ENCODE data around the gene MGAT5B. TPM values are rescaled to one million over a fixed set of nuclear protein-coding genes. Genes with fewer than 3 reads are reported as not detected.

MGAT5B gene
- total RNA-seq, 4 donors from 2014 or later = 0.19 to 0.47 TPM; not detected in 2

DNA sequence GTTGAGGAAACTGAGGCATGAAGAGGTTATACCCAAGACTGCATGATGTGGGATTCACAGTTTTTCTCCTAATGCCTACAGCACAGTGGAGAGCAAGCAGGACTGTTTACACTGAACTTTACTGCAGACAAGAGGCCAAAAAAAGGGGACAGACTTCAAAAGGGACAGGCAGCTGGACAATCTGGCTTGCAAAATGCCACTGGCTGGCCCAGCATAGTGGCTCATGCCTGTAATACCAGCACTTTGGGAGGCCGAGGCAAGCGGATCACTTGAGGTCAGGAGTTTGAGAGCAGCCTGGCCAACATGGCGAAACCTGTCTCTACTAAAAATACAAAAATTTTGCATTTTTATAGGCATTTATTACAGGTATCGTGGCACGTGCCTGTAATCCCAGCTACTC is 2.0 kb upstream of the MGAT5B start:
- intact Hi-C loops (cut with DNase I; ENCODE audit: low total_unique reads) = loop anchor here (5.0 to 10.0 kb wide), 2 partner anchors 191 to 379 kb away; no protein-coding TSS in a partner anchor
- no peak overlapping the region for H3K4me3 ChIP-seq (ENCODE audit: low read depth, poor library complexity, severe bottlenecking)
- DNase-seq (ENCODE audit: low spot score in 2 of 2) = no peak
- TF ChIP-seq CTCF (IDR thresholded peaks at IDR 0.05) (no peak), POLR2A (IDR thresholded peaks at IDR 0.05) (no peak)
- WGBS, 2 donors = 88 to 90% methylated on average over 5 of the region's 5 CpGs

DNA sequence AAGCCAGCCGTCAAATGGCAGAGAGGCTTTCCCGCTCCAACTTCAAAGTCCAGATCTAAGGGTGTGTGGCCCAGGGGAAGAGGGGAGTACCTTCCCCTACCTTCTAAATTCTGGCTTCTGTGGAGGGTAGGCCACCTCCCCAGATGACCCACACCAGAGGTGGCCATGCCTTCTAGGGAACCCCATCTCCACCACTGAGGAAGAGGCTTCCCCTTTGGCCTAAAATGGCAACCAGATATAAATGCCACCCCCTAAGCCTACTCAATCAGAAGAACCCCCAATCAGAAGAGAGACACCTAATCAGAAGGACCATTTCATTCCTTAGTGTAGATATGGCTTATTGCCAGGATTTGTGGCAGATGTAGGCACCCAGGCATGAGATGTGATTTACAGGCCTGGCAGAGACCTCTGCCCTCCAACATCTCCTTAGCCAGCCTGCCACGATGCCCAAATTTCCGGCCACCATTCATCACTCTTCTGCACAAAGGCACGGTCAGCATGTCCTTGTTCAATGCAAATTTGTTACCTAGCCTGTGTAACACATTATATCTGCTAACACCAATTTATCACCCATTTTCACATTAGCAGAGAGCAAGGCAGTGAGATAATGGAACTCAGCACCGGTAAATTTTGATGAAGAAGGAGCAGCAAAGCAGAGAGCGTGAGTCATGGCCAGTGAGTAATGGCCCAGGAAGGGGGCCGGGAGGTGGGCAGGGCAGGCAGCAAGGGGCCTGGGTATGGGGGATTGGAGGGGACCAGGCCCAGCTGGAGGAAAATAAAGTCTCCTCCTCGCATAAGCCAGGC is 1.2 kb upstream of the MGAT5B start:
- TF ChIP-seq POLR2A (IDR thresholded peaks at IDR 0.05) = no peak
- TF ChIP-seq CTCF (IDR thresholded peaks at IDR 0.05) = no peak
- DNase-seq (ENCODE audit: low spot score in 2 of 2) = no peak
- intact Hi-C loops (cut with DNase I; ENCODE audit: low total_unique reads) = loop anchor here (5.0 to 10.0 kb wide), 2 partner anchors 190 to 378 kb away; no protein-coding TSS in a partner anchor
- WGBS, 2 donors = 82% methylated on average over 9 of the region's 9 CpGs
- no peak overlapping the region for H3K4me3 ChIP-seq (ENCODE audit: low read depth, poor library complexity, severe bottlenecking)

- no peak overlapping the region for H3K4me3 ChIP-seq (ENCODE audit: low read depth, poor library complexity, severe bottlenecking)
- no peak for DNase-seq (ENCODE audit: low spot score in 2 of 2)
- intact Hi-C loops (cut with DNase I; ENCODE audit: low total_unique reads) = loop anchor here (5.0 to 10.0 kb wide), 2 partner anchors 190 to 377 kb away; no protein-coding TSS in a partner anchor
These were observed 527 bp upstream of the MGAT5B start for GRCh38 chr17:76867578-76868175.

DNA sequence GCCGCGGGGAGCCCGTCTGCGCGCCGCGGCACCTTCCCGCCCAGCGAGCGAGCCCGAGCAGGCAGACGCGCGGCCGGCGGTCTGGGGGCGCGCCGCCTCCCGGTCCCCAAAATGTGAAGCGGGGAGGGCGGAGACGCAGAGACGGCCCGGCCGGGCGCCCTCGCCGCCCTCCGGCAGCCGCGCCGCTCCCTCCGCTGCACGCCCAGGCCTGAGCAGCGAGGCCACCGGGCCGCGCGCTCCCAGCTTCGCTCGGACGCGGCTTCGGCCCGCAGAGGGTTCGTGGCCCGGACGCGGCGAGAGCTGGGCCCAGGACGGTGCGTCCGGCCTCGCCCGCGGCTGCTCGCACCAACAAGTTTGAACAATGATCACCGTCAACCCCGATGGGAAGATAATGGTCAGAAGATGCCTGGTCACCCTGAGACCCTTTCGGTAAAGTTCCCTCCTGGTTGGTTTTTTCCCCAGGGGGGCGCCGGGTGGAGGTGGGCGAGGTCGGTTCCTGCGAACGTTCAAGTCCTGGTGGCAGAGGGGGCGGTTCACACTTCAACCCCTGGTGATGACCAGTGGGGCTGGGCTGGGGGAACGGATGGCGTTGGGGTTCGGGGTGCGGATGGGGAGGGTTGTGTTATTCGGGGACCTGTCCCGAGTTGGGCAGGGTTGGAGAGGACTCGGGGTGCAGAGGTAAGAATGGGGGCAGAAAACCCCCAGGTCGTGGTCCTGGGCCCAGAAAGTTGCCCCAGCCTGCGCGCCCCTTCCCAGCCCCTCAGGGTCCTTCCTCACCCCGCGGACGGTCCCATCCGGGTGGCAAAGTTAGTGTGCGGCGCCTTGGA is 678 bp downstream of the MGAT5B start:
- no peak for DNase-seq (ENCODE audit: low spot score in 2 of 2)
- H3K4me3 ChIP-seq (ENCODE audit: low read depth, poor library complexity, severe bottlenecking) = no peak overlapping the region
- intact Hi-C loops (cut with DNase I; ENCODE audit: low total_unique reads) = loop anchor here (5.0 to 10.0 kb wide), 2 partner anchors 188 to 376 kb away; no protein-coding TSS in a partner anchor
- TF ChIP-seq CTCF (IDR thresholded peaks at IDR 0.05) (no peak), POLR2A (IDR thresholded peaks at IDR 0.05) (no peak)
- 2 to 4% methylated on average over 30 to 67 of the region's 84 CpGs for WGBS, 2 donors

More at GRCh38 chr17:76867578-76868175, 527 bp upstream of the MGAT5B start:
- TF ChIP-seq POLR2A (IDR thresholded peaks at IDR 0.05) (no peak), CTCF (IDR thresholded peaks at IDR 0.05) (no peak)
- 26 to 28% methylated on average over 17 to 20 of the region's 20 CpGs for WGBS, 2 donors

GRCh38 chr17:76869496-76870376 is 1.5 kb downstream of the MGAT5B start:
- intact Hi-C loops (cut with DNase I; ENCODE audit: low total_unique reads) = loop anchor here (5.0 to 10.0 kb wide), 2 partner anchors 188 to 375 kb away; no protein-coding TSS in a partner anchor
- TF ChIP-seq POLR2A (IDR thresholded peaks at IDR 0.05) = no peak
- no peak for TF ChIP-seq CTCF (IDR thresholded peaks at IDR 0.05)
- H3K4me3 ChIP-seq (ENCODE audit: low read depth, poor library complexity, severe bottlenecking) = no peak overlapping the region
- no peak for DNase-seq (ENCODE audit: low spot score in 2 of 2)
- 6 to 21% methylated on average over 22 to 23 of the region's 80 CpGs for WGBS, 2 donors

All from lower leg skin (tissue), 4 donors.